NCI-H128 (cell line): ENCODE data around the gene SYNE3.

ENCODE experiments used
- DNase-seq: peaks from one replicate; lab custom pipeline; 2025; ENCODE audit not compliant: unreplicated experiment; lab: John Stamatoyannopoulos, UW

The SYNE3 gene

GRCh38 chr14:95541932-95542930 is 25.8 kb upstream of the SYNE3 start:
- DNase-seq: no peak

- DNase-seq: no peak
These were observed 24.9 kb upstream of the SYNE3 start for GRCh38 chr14:95541346-95541745.

- DNase-seq: no peak
These were observed 23.9 kb upstream of the SYNE3 start for GRCh38 chr14:95540236-95540855.

DNA sequence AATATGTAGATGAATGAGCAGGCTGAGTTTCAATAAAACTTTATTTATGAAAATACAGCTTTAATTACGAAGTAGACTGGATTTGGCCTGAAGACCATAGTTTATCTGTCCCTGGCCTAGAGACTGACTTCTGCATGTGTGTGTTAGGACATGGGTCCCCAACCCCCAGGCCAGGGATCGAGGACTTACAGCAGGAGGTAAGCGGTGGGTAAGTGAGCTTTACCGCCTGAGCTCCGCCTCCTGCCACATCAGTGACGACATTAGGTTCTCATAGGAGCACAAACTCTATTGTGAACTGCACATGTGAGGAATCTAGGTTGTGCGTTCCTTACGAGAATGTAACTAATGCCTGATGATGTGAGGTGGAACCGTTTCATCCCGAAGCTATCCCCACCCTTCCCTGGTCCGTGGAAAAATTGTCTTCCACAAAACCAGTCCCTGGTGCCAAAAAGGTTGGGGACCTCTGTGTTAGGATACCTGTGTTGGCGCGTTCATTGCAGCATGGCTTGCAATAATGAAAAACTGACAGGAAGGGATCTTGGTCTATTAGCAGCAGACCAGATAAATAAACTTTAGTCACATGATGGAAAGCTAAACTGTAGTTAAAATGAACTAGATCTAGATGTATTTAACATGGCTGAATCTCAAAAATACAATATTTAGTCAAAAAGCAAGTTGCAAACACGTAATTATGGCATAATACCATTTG is 22.5 kb upstream of the SYNE3 start:
- DNase-seq: no peak

DNA sequence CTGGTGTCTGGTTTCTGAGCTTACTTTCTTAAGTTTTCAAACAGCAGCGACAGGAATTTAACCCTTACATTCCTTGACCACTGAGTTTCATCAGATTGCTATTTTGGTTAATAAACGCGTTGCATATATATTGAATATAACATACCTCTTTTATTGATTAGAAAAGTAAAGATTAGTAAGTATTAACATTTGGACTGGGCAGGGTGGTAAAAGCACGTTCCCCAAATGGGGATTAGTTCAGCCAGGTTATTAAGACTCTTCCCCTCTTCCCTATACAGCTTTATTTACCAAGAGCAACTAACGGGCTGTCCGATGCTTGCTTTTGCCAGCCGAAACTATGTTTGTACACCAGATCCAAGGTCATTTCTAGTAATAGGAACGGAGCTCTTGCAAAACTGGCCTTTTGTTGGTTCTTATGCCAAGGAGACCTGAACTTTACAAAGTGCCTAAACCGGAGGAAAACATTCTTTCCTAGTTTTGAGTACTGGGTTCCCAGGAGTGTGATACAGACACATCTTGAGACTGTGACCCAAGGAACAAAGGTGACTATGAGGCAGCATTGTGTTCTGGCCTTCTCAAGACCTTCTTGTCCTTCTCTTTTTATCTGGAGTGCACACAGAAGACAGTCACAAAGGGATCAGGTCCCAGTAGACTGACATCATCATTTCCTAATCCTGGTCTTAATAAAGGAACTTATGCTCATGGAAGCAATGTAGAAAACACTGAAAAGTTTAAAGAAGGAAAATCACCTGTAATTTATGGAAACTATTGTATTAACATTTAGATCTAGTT is 21.0 kb upstream of the SYNE3 start:
- DNase-seq: no peak

GRCh38 chr14:95536671-95537070 is 20.2 kb upstream of the SYNE3 start:
- no peak for DNase-seq

- no peak for DNase-seq
These were observed 19.7 kb upstream of the SYNE3 start for GRCh38 chr14:95536036-95536593.

- no peak for DNase-seq
These were observed 19.0 kb upstream of the SYNE3 start for GRCh38 chr14:95535226-95536021.

DNA sequence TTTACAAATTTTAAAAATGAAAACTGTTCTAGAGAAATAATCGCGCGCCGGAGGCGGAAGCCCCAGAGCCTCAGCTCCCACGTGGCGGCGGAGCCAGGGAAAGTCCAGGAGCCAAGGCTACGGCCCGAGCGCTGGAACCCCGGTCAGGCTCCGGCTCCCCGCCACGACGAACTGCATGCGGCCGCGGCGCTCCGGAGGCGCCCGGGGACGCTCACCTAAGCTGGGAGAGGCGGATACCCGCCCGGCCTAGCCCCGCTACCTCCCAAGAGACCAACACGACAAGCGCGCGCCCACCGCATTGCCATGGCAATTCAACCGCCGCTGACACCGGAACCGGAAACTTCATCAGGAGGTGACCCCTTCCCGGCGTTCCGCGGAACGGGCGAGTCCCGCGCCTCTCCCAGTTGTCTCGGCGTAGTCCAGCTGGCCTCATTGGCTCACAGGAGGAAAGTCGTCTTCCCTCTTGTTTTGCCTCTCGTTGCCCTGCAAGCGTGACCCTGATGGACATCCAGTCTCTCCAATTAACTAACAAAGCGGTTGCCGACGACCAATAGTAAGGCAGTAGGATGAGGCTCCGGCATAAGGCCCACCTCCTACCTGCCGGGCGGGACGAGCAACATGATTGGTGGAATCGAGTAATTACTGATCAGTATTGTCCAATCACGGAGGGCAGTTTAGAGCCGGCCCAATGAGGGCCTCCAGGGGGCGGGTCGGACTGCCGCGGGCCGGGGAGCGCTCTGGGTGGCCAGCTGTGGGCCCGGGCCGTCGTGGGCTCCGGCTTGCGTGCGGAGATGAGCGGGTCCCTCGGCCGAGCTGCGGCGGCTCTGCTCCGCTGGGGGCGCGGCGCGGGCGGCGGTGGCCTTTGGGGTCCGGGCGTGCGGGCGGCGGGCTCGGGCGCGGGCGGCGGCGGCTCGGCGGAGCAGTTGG is 18.1 kb upstream of the SYNE3 start, which contains the start of gene GLRX5:
Gene GLRX5 (plus strand): TSS at position 752 of the 927 bp plus-strand sequence. CDS start 40 bp downstream, at position 792.
- DNase-seq: peak; percentile 100

- DNase-seq: no peak
These were observed 17.4 kb upstream of the SYNE3 start for GRCh38 chr14:95533822-95534221.

GRCh38 chr14:95533391-95533821 is 17.0 kb upstream of the SYNE3 start:
- DNase-seq: peak; percentile 22

GRCh38 chr14:95531969-95532368 is 15.5 kb upstream of the SYNE3 start:
- no peak for DNase-seq

DNA sequence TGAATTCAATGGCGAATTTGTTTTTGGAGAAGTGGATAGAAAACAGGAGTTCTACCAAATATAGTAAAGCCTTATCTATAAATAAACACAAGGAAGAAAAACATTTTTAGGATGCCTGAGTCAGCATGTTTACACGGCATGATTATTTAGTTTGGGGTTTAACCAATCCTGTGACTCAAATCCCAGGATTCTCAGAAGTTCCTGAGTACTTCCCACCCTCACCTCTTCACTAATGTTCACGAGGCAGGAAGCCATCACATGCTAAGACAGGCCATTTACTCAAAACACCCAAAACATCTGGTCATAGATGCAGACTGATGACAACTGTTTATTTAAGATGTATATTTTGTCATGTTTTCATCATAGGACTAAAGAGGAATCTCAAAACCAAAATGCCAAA is 15.0 kb upstream of the SYNE3 start:
- DNase-seq: no peak

DNA sequence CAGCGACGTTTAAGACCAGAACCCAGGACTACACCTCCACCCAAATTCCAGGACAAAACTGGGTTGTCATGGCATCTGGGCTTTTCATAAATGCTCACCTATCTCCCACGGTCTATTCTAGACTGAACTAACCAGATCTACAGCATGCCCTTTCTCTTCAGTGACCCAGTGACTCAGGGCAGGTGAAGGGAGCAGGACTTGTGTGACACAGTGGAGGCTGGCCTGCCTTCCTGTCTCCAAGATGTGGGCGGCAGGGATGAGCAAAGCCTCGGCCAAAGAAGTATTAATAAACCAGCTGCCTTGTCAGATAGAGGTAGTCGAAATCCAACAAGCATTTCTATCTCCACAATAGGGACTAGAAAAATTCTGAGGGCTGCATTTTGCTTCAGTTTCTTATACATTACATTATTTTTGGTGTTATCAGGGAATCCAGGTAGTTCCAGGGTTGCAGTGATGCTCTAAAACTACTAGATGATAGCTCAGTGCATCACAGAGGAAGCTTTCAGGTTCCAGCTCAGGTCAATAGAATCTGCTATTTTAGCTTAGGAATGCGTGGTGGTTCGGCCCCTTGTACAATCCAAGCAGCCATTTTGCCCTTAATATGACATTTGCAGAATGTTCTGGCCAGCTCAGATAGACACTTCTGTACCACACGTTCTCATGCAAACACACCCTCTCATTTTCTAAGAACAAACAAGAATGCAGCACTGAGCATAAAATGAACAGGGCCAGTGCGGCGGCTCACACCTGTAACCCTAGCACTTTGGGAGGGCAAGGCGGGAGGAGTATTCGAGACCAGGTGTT is 14.2 kb upstream of the SYNE3 start:
- no peak for DNase-seq

GRCh38 chr14:95529216-95529615 is 12.8 kb upstream of the SYNE3 start:
- no peak for DNase-seq

- no peak for DNase-seq
These were observed 11.0 kb upstream of the SYNE3 start for GRCh38 chr14:95527387-95528002.
